GM18867 (cell line): Measurements from ENCODE around the gene EEFSEC.

Source experiments
- ATAC-seq: cut with Tn5 transposase; IDR thresholded peaks from one replicate; pipeline ENCODE4 v1.9.1; 2021; ENCODE audit warnings: mild to moderate bottlenecking, moderate library complexity; ENCODE audit not compliant: unreplicated experiment

Gene EEFSEC

DNA sequence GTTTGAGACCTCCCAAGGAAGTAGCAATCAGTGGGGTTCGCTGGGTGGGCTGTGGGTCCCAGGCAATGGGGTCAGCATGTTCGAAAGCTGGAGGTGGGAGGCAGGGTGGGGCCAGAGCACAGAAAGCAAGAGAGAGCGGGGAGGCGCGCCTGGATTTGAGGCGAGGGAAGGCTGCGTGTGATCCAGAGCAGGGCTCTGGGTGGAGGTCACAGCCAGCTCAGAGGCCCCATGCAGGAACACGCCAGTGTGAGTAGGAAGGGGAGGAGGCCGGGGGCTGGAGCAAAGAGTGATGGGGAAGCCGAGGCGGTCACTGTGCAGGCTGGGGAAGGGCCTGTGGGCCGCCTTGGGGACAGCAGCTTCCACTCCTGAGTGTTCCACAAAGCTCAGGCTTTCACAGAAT is 304.7 kb downstream of the EEFSEC start:
- no peak for ATAC-seq
